HepG2 (cell line): Measurements from ENCODE around the gene CLASRP. TPM values are rescaled to one million over a fixed set of nuclear protein-coding genes. Genes with fewer than 3 reads are reported as not detected.

ENCODE experiments used
- CREB1 ChIP-seq, 2 experiments: fragments of 450-650 bp in 1 of 2; IDR thresholded peaks; 2 replicates each; pipeline ENCODE4 v1.6.1; 2016 to 2017; ENCODE audit warnings: control low read depth in 1 of 2, mild to moderate bottlenecking in 1 of 2, missing compliant biosample characterization in 1 of 2, missing genetic modification characterization in 1 of 2
- ETV5 ChIP-seq: IDR thresholded peaks from 2 replicates; pipeline ENCODE4 v1.6.1; 2018; ENCODE audit warnings: missing biosample characterization, missing genetic modification reagents, inconsistent platforms, borderline replicate concordance
- FLYWCH1 ChIP-seq: sonication (generic); formaldehyde crosslinking; IDR thresholded peaks from 2 replicates; pipeline ENCODE4 v1.8.1; 2023; ENCODE audit warnings: mild to moderate bottlenecking, missing genetic modification reagents
- HNRNPK ChIP-seq: fragments of 200-400 bp; formaldehyde crosslinking; IDR thresholded peaks from 2 replicates; pipeline ENCODE4 v1.6.1; 2018; ENCODE audit warnings: low read length, low read depth, moderate library complexity, mild to moderate bottlenecking; ENCODE audit not compliant: poor library complexity, severe bottlenecking
- KAT8 ChIP-seq: IDR thresholded peaks from 2 replicates; pipeline ENCODE4 v1.6.1; 2016; ENCODE audit warnings: missing genetic modification reagents, missing compliant biosample characterization
- KDM1A ChIP-seq: IDR thresholded peaks from 2 replicates; pipeline ENCODE4 v1.6.1; 2016; ENCODE audit warnings: missing compliant biosample characterization
- NFKB2 ChIP-seq: sonication (generic); formaldehyde crosslinking; IDR thresholded peaks from 2 replicates; pipeline ENCODE4 v1.4.0; 2020; ENCODE audit warnings: missing genetic modification reagents, borderline replicate concordance
- NRL ChIP-seq: sonication (generic); formaldehyde crosslinking; IDR thresholded peaks from 2 replicates; pipeline ENCODE4 v1.5.0; 2020; ENCODE audit warnings: missing genetic modification reagents, mild to moderate bottlenecking, moderate library complexity, borderline replicate concordance
- PHF5A ChIP-seq: IDR thresholded peaks from one replicate; pipeline ENCODE4 v1.6.1; 2018; ENCODE audit warnings: low read depth, missing genetic modification reagents; ENCODE audit not compliant: unreplicated experiment
- REXO4 ChIP-seq: sonication (generic); formaldehyde crosslinking; IDR thresholded peaks from 2 replicates; pipeline ENCODE4 v1.8.0; 2022; ENCODE audit warnings: missing genetic modification reagents, mild to moderate bottlenecking, borderline replicate concordance
- RNF2 ChIP-seq: fragments of 450-650 bp; conservative IDR thresholded peaks from 2 replicates; pipeline ENCODE4 v1.6.1; 2016; ENCODE audit warnings: low read depth
- SAFB2 ChIP-seq: sonication (generic); formaldehyde crosslinking; IDR thresholded peaks from 2 replicates; pipeline ENCODE4 v1.5.1; 2020; ENCODE audit warnings: missing genetic modification reagents, low read depth, mild to moderate bottlenecking, borderline replicate concordance
- SALL1 ChIP-seq: sonication (generic); formaldehyde crosslinking; IDR thresholded peaks from 2 replicates; pipeline ENCODE4 v1.8.0; 2022; ENCODE audit warnings: mild to moderate bottlenecking, missing genetic modification reagents
- SSRP1 ChIP-seq: IDR thresholded peaks from 2 replicates; pipeline ENCODE4 v1.6.1; 2016; ENCODE audit warnings: control low read depth
- TGIF2 ChIP-seq: IDR thresholded peaks from 2 replicates; pipeline ENCODE4 v1.6.1; 2016; ENCODE audit warnings: control low read depth, missing compliant biosample characterization
- U2AF1 ChIP-seq: fragments of 200-400 bp; formaldehyde crosslinking; optimal IDR thresholded peaks from 2 replicates; pipeline ENCODE3; 2017; ENCODE audit warnings: mild to moderate bottlenecking, low read depth, low read length
- ZBTB38 ChIP-seq: sonication (generic); formaldehyde crosslinking; IDR thresholded peaks from 2 replicates; pipeline ENCODE4 v1.5.1; 2020; ENCODE audit warnings: mild to moderate bottlenecking, missing genetic modification reagents
- ZEB1 ChIP-seq: IDR thresholded peaks from 2 replicates; pipeline ENCODE4 v1.6.1; 2012; ENCODE audit warnings: mild to moderate bottlenecking, low read depth, inconsistent platforms; ENCODE audit not compliant: insufficient replicate concordance
- ZNF331 ChIP-seq: sonication (generic); formaldehyde crosslinking; IDR thresholded peaks from 2 replicates; pipeline ENCODE4 v1.4.0; 2020; ENCODE audit warnings: missing genetic modification reagents
- ZNF552 ChIP-seq: sonication (generic); formaldehyde crosslinking; IDR thresholded peaks from 2 replicates; pipeline ENCODE4 v1.9.0; 2022; ENCODE audit warnings: missing genetic modification reagents, mild to moderate bottlenecking, borderline replicate concordance
- ZNF572 ChIP-seq: sonication (generic); formaldehyde crosslinking; IDR thresholded peaks from 2 replicates; pipeline ENCODE4 v1.5.1; 2020; ENCODE audit warnings: mild to moderate bottlenecking, missing genetic modification reagents
- ZNF720 ChIP-seq: sonication (generic); formaldehyde crosslinking; IDR thresholded peaks from 2 replicates; pipeline ENCODE4 v1.4.0; 2020; ENCODE audit warnings: missing genetic modification reagents
- ZNF777 ChIP-seq: sonication (generic); formaldehyde crosslinking; IDR thresholded peaks from 2 replicates; pipeline ENCODE4 v1.4.0; 2020; ENCODE audit warnings: missing genetic modification reagents
- polyA plus RNA-seq, 8 experiments: library from polyadenylated mRNA; depleted of rRNA in 3 of 8; stranded (reverse) in 7 of 8; unstranded in 1 of 8; fragments of >200 nt; fragmentation: Illumina TruSeq in 4 of 8; extraction: Trizol in 4 of 8; gene quantifications; 2 replicates each; pipeline versions ENCODE4 v1.2.1 to v1.2.3, GENCODE V29; 2011 to 2016; ENCODE audit warnings: low read depth in 4 of 8, missing spikeins in 1 of 8, mixed read lengths in 1 of 8; ENCODE audit not compliant: insufficient read depth in 1 of 8
- total RNA-seq, 5 experiments: library from RNA; depleted of rRNA; stranded (reverse); fragments of >200 nt; fragmentation: Illumina TruSeq; extraction: Trizol; gene quantifications; 2 replicates each; pipeline ENCODE4 v1.2.3, GENCODE V29; 2016; ENCODE audit warnings: low read depth in 1 of 5
- TF ChIP-seq, protein P1 (sequence below): sonication (generic); formaldehyde crosslinking; conservative IDR thresholded peaks from 2 replicates; pipeline ENCODE4 v1.5.0; 2020; ENCODE audit warnings: missing genetic modification reagents
- TF ChIP-seq, protein P2 (sequence below): conservative IDR thresholded peaks from 2 replicates; pipeline ENCODE4 v1.6.1; 2018; ENCODE audit warnings: missing genetic modification reagents

The CLASRP gene
- total and polyA plus RNA-seq, 2 of the 13 experiments (the other 11 are each of a cell fraction or from before 2014, with no cell fraction given): 32.0 to 51.4 TPM

DNA sequence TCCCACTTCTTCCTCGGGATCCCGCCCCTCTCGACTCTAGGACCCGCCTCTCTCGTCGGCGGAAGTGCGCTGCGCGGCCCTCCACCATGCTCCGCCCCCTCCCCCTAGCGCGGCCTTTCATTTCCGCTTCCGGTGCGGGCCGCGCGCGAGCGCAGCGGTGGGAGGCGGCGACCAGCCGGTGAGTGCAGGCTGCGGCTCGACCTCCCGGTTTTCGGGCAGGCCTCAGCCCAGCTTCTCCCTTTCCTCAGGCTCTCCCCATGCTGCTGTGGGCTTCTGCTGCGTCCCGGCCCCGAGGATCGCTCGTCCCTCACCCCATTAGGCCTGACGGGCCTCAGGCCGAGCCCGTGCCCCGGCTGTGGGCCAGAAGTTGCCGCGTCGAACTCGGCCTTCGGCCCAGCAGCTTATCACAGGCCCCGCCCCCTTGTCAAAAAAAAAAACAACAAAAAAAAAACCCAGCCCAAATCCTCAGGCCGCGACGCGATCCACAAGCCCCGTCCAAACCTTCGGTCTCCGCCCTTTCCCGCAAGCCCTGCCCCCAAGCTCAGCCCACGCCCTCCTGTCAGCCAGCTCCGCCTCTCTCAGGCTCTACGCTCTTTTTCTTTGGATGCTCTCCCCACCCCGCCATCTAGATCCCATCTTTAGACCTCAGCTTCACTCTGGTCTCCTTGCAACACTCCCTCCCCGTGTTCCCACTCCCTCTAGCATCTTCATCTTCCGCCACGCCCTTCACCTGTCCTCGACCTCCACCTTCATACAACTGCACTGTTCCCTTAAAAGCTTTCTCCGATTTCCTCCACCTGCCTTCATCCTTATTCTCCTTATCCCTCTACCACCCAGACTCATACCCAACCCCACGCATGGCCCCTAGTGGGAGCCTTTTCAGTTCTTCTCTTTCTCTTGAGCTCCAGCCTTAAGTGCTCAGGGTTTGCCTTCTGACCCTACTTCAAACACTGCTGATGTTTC, at the start of gene CLASRP (continued):
- TF ChIP-seq ZNF777 (peak; percentile 58; the same call in 1 of the 2 replicates), SAFB2 (0 out of 2 replicates have a peak, but pooled peaks have one; percentile 54), SALL1 (CRISPR knock-in tag) (peak; percentile 53), ZNF331 (CRISPR knock-in tag) (peak; percentile 67), CREB1 (IDR thresholded peaks at IDR 0.05) (peak; percentile 47), CREB1 (CRISPR knock-in tag; IDR thresholded peaks at IDR 0.05) (peak; percentile 76), ETV5 (CRISPR knock-in tag) (peak; percentile 86), U2AF1 (no peak), NFKB2 (peak; percentile 73; the same call in 1 of the 2 replicates), KAT8 (CRISPR knock-in tag) (peak; percentile 94), FLYWCH1 (CRISPR knock-in tag) (0 out of 2 replicates have a peak, but pooled peaks have one; percentile 61), ZBTB38 (CRISPR knock-in tag) (peak; percentile 79; the same call in 1 of the 2 replicates), NRL (CRISPR knock-in tag) (peak; percentile 73; the same call in 1 of the 2 replicates), ZNF572 (CRISPR knock-in tag) (0 out of 2 replicates have a peak, but pooled peaks have one; percentile 31), RNF2 (no peak; the same call in 1 of the 2 replicates), PHF5A (CRISPR knock-in tag) (no peak), SSRP1 (0 out of 2 replicates have a peak, but pooled peaks have one; percentile 50), ZEB1 (no peak), ZNF720 (CRISPR knock-in tag) (no peak), TGIF2 (CRISPR knock-in tag) (peak; percentile 74; the same call in 1 of the 2 replicates), KDM1A (CRISPR knock-in tag) (no peak), ZNF552 (CRISPR knock-in tag) (0 out of 2 replicates have a peak, but pooled peaks have one; percentile 19), HNRNPK (peak; percentile 84), REXO4 (no peak)
- TF ChIP-seq, protein P1, sequence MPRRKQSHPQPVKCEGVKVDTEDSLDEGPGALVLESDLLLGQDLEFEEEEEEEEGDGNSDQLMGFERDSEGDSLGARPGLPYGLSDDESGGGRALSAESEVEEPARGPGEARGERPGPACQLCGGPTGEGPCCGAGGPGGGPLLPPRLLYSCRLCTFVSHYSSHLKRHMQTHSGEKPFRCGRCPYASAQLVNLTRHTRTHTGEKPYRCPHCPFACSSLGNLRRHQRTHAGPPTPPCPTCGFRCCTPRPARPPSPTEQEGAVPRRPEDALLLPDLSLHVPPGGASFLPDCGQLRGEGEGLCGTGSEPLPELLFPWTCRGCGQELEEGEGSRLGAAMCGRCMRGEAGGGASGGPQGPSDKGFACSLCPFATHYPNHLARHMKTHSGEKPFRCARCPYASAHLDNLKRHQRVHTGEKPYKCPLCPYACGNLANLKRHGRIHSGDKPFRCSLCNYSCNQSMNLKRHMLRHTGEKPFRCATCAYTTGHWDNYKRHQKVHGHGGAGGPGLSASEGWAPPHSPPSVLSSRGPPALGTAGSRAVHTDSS (CRISPR knock-in tag): 0 out of 2 replicates have a peak, but pooled peaks have one; percentile 56
- TF ChIP-seq, protein P2, sequence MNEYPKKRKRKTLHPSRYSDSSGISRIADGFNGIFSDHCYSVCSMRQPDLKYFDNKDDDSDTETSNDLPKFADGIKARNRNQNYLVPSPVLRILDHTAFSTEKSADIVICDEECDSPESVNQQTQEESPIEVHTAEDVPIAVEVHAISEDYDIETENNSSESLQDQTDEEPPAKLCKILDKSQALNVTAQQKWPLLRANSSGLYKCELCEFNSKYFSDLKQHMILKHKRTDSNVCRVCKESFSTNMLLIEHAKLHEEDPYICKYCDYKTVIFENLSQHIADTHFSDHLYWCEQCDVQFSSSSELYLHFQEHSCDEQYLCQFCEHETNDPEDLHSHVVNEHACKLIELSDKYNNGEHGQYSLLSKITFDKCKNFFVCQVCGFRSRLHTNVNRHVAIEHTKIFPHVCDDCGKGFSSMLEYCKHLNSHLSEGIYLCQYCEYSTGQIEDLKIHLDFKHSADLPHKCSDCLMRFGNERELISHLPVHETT: peak; percentile 69; the same call in 1 of the 2 replicates
